ENCODE results near the gene CACNB1.

Gene CACNB1

GRCh38 chr17:39147221-39148185, 50.0 kb downstream of the CACNB1 start:
- no peak for TF ChIP-seq CTCF (IDR thresholded peaks at IDR 0.05; ENCODE audit: low read depth, low read length)
- no peak for DNase-seq (ENCODE audit: extremely low read depth, low read depth)

GRCh38 chr17:39146273-39146672, 51.2 kb downstream of the CACNB1 start:
- TF ChIP-seq CTCF (IDR thresholded peaks at IDR 0.05; ENCODE audit: low read depth, low read length): no peak
- DNase-seq (ENCODE audit: extremely low read depth, low read depth): no peak

GRCh38 chr17:39145143-39145542, 52.3 kb downstream of the CACNB1 start:
- TF ChIP-seq CTCF (IDR thresholded peaks at IDR 0.05; ENCODE audit: low read depth, low read length): no peak

GRCh38 chr17:39144416-39144840, 53.0 kb downstream of the CACNB1 start:
- no peak for DNase-seq (ENCODE audit: extremely low read depth, low read depth)
- TF ChIP-seq CTCF (IDR thresholded peaks at IDR 0.05; ENCODE audit: low read depth, low read length): no peak

More at GRCh38 chr17:39145143-39145542, 52.3 kb downstream of the CACNB1 start:
- DNase-seq (ENCODE audit: extremely low read depth, low read depth): no peak

- no peak for TF ChIP-seq CTCF (IDR thresholded peaks at IDR 0.05; ENCODE audit: low read depth, low read length)
- no peak for DNase-seq (ENCODE audit: extremely low read depth, low read depth)
Observed at GRCh38 chr17:39143552-39144093, 53.8 kb downstream of the CACNB1 start.

- no peak for DNase-seq (ENCODE audit: extremely low read depth, low read depth)
- no peak for TF ChIP-seq CTCF (IDR thresholded peaks at IDR 0.05; ENCODE audit: low read depth, low read length)
Observed at GRCh38 chr17:39141915-39142664, 55.4 kb downstream of the CACNB1 start.
